Adipocyte (in vitro differentiated cells): Measurements from ENCODE around the gene CYTH1.
A peak's percentile ranks its signal among the peaks of the same experiment; 100 is the strongest.

Experiments
- DNase-seq: peaks from one replicate; pipeline ENCODE4 v3.0.0-alpha.2; 2015; ENCODE audit warnings: low read depth
- H3K27me3 ChIP-seq: replicated peaks from 2 replicates; pipeline ENCODE4 v1.7.0; 2013; ENCODE audit warnings: mild to moderate bottlenecking, low read length, moderate library complexity; ENCODE audit not compliant: control insufficient read depth, insufficient read depth
- H3K36me3 ChIP-seq: 2 replicates; pipeline ENCODE4 v1.7.0; 2013; ENCODE audit warnings: low read length, mild to moderate bottlenecking, moderate library complexity; ENCODE audit not compliant: control insufficient read depth, insufficient read depth, severe bottlenecking
- H3K4me1 ChIP-seq: 2 replicates; pipeline ENCODE4 v1.7.0; 2013; ENCODE audit warnings: mild to moderate bottlenecking, low read length, moderate library complexity; ENCODE audit not compliant: control insufficient read depth, insufficient read depth
- H3K4me3 ChIP-seq: 2 replicates; pipeline ENCODE4 v1.7.0; 2013; ENCODE audit warnings: mild to moderate bottlenecking, low read length, moderate library complexity
- H3K9ac ChIP-seq: 2 replicates; pipeline ENCODE4 v1.7.0; 2013; ENCODE audit warnings: mild to moderate bottlenecking, low read length, moderate library complexity
- H3K9me3 ChIP-seq: 2 replicates; pipeline ENCODE4 v1.7.0; 2013; ENCODE audit warnings: mild to moderate bottlenecking, low read length, moderate library complexity; ENCODE audit not compliant: control insufficient read depth

Gene CYTH1

GRCh38 chr17:78739331-78739931 is 42.6 kb downstream of the CYTH1 start:
- Histone ChIP-seq H3K4me1 (peaks cover 25% of the 10 kb centered on the region), H3K27me3 (no peaks in the 10 kb centered on the region), H3K4me3 (no peak overlapping the region), H3K36me3 (no peaks in the 10 kb centered on the region), H3K9me3 (no peaks in the 10 kb centered on the region), H3K9ac (no peak overlapping the region)
- no peak for DNase-seq

GRCh38 chr17:78738698-78739097 is 43.4 kb downstream of the CYTH1 start:
- H3K4me3 ChIP-seq, result no peak overlapping the region
- peaks cover 25% of the 10 kb centered on the region for H3K4me1 ChIP-seq
- no peaks in the 10 kb centered on the region for H3K27me3 ChIP-seq
- H3K9me3 ChIP-seq, result no peaks in the 10 kb centered on the region
- DNase-seq, result no peak
- H3K9ac ChIP-seq, result no peak overlapping the region
- no peaks in the 10 kb centered on the region for H3K36me3 ChIP-seq

- Histone ChIP-seq H3K4me3 (no peak overlapping the region), H3K27me3 (no peaks in the 10 kb centered on the region), H3K36me3 (no peaks in the 10 kb centered on the region), H3K9me3 (no peaks in the 10 kb centered on the region), H3K4me1 (peaks cover 28% of the 10 kb centered on the region), H3K9ac (no peak overlapping the region)
- no peak for DNase-seq
Observed at GRCh38 chr17:78738278-78738677, 43.8 kb downstream of the CYTH1 start.

- peak; percentile 82 for DNase-seq
Observed at GRCh38 chr17:78737332-78737731, 44.7 kb downstream of the CYTH1 start.

GRCh38 chr17:78736526-78737079 is 45.5 kb downstream of the CYTH1 start:
- peaks cover 31% of the 10 kb centered on the region for H3K4me1 ChIP-seq
- no peak for DNase-seq

More at GRCh38 chr17:78737332-78737731, 44.7 kb downstream of the CYTH1 start:
- Histone ChIP-seq H3K36me3 (no peaks in the 10 kb centered on the region), H3K4me1 (peaks cover 31% of the 10 kb centered on the region), H3K9ac (no peak overlapping the region), H3K27me3 (no peaks in the 10 kb centered on the region), H3K4me3 (peak overlapping the region; percentile 82), H3K9me3 (no peaks in the 10 kb centered on the region)

GRCh38 chr17:78735832-78736525 is 46.1 kb downstream of the CYTH1 start:
- H3K9ac ChIP-seq, result peak overlapping the region; percentile 71
- H3K4me1 ChIP-seq, result peaks cover 31% of the 10 kb centered on the region
- peak overlapping the region; percentile 82 for H3K4me3 ChIP-seq

More at GRCh38 chr17:78736526-78737079, 45.5 kb downstream of the CYTH1 start:
- peak overlapping the region; percentile 71 for H3K9ac ChIP-seq
- H3K27me3 ChIP-seq, result no peaks in the 10 kb centered on the region
- H3K4me3 ChIP-seq, result peak overlapping the region; percentile 82
- no peaks in the 10 kb centered on the region for H3K9me3 ChIP-seq
- H3K36me3 ChIP-seq, result no peaks in the 10 kb centered on the region

GRCh38 chr17:78734793-78735641 is 47.1 kb downstream of the CYTH1 start:
- Histone ChIP-seq H3K9me3 (no peaks in the 10 kb centered on the region), H3K4me3 (peak overlapping the region; percentile 82), H3K27me3 (no peaks in the 10 kb centered on the region), H3K4me1 (peaks cover 31% of the 10 kb centered on the region), H3K36me3 (no peaks in the 10 kb centered on the region), H3K9ac (no peak overlapping the region)
- no peak for DNase-seq

More at GRCh38 chr17:78735832-78736525, 46.1 kb downstream of the CYTH1 start:
- H3K36me3 ChIP-seq, result no peaks in the 10 kb centered on the region
- no peaks in the 10 kb centered on the region for H3K9me3 ChIP-seq
- no peak for DNase-seq
- no peaks in the 10 kb centered on the region for H3K27me3 ChIP-seq

GRCh38 chr17:78732354-78732753 is 49.7 kb downstream of the CYTH1 start:
- Histone ChIP-seq H3K4me1 (peaks cover 28% of the 10 kb centered on the region), H3K4me3 (no peak overlapping the region), H3K9ac (no peak overlapping the region), H3K9me3 (no peaks in the 10 kb centered on the region), H3K36me3 (no peaks in the 10 kb centered on the region), H3K27me3 (no peaks in the 10 kb centered on the region)
- DNase-seq, result no peak

- Histone ChIP-seq H3K9ac (no peak overlapping the region), H3K4me3 (no peak overlapping the region), H3K36me3 (no peaks in the 10 kb centered on the region), H3K27me3 (no peaks in the 10 kb centered on the region), H3K4me1 (peaks cover 24% of the 10 kb centered on the region), H3K9me3 (no peaks in the 10 kb centered on the region)
- no peak for DNase-seq
Observed at GRCh38 chr17:78731904-78732303, 50.2 kb downstream of the CYTH1 start.

GRCh38 chr17:78729641-78730040 is 52.4 kb downstream of the CYTH1 start:
- Histone ChIP-seq H3K27me3 (no peaks in the 10 kb centered on the region), H3K4me1 (peaks cover 8% of the 10 kb centered on the region), H3K4me3 (no peak overlapping the region), H3K9ac (no peak overlapping the region), H3K9me3 (no peaks in the 10 kb centered on the region), H3K36me3 (no peaks in the 10 kb centered on the region)
- DNase-seq, result no peak

GRCh38 chr17:78728495-78728894 is 53.6 kb downstream of the CYTH1 start:
- Histone ChIP-seq H3K9me3 (no peaks in the 10 kb centered on the region), H3K9ac (no peak overlapping the region), H3K4me3 (no peak overlapping the region), H3K4me1 (peaks cover 17% of the 10 kb centered on the region), H3K27me3 (no peaks in the 10 kb centered on the region), H3K36me3 (no peaks in the 10 kb centered on the region)
- no peak for DNase-seq
